ENCODE data around the gene CHTF8. TPM values are rescaled to one million over a fixed set of nuclear protein-coding genes. Genes with fewer than 3 reads are reported as not detected.
"Not testable (repeated sequence)": the region's sequence is repeated elsewhere in the genome, so short reads cannot be mapped to it uniquely, and the experiment has no call there.

CHTF8 gene
- total and polyA plus RNA-seq, 10 of the 15 experiments (the other 5 are each of a cell fraction or from before 2014, with no cell fraction given): 18.5 to 159 (median 102) TPM

- H3K27me3 ChIP-seq (replicated peaks in 1 of 2; ENCODE audit: control insufficient read depth in 2 of 2, insufficient read depth in 2 of 2, low read length in 1 of 2); H3K27ac ChIP-seq (ENCODE audit: control insufficient read depth, insufficient read depth); H2AFZ ChIP-seq (ENCODE audit: control insufficient read depth, low read depth, low read length); FAIRE-seq; H3K4me2 ChIP-seq (ENCODE audit: control insufficient read depth, insufficient read depth); BruUV-seq (replicated peaks); H3K9me3 ChIP-seq (replicated peaks; ENCODE audit: control insufficient read depth, insufficient read depth, low read length); H4K20me1 ChIP-seq (ENCODE audit: control insufficient read depth, insufficient read depth); H3K4me3 ChIP-seq; DNase-seq (ENCODE audit: low read depth, low spot score); ATAC-seq; H3K9ac ChIP-seq (ENCODE audit: control insufficient read depth, insufficient read depth, low read length); H3K4me1 ChIP-seq (ENCODE audit: control insufficient read depth, insufficient read depth, low read length): not testable (repeated sequence)
- ChIA-PET POLR2A (interaction anchor here (0.6 to 1.8 kb wide), 2 partner anchors 8 to 160 kb away, joined by 4 to 6 read pairs; no protein-coding TSS in a partner anchor), SMC1A (ENCODE audit: uncharacterized antibody, unreplicated experiment) (interaction anchor here (0.7 to 4.7 kb wide), 9 partner anchors 8 to 282 kb away, joined by 3 to 27 read pairs (median 9); partner anchors contain the start of genes CHTF8, TANGO6 and UTP4), RAD21 (ENCODE audit: unreplicated experiment) (interaction anchor here (0.6 to 3.7 kb wide), 7 partner anchors 9 to 597 kb away, joined by 3 to 26 read pairs (median 4); no protein-coding TSS in a partner anchor), CTCF (interaction anchor here (0.7 to 5.3 kb wide), 15 partner anchors 8 to 596 kb away, joined by 3 to 55 read pairs (median 7); no protein-coding TSS in a partner anchor)
- intact Hi-C loops (cut with micrococcal nuclease; ENCODE audit: unreplicated experiment) (loop anchor here (1.0 to 5.0 kb wide), 5 partner anchors 130 to 596 kb away; no protein-coding TSS in a partner anchor), in situ Hi-C loops (cut with MboI) (loop anchor here (5.0 kb wide), 4 partner anchors 223 to 603 kb away; partner anchors contain the start of gene TANGO6)
- 96% methylated on average over 14 of the region's 14 CpGs for WGBS (ENCODE audit: insufficient coverage, insufficient replicate concordance, low lambda C conversion rate, missing lambda C conversion rate)
- H3K79me2 ChIP-seq (ENCODE audit: control insufficient read depth, insufficient read depth, low read length): peaks cover 22% of the 10 kb centered on the region
- H3K36me3 ChIP-seq (ENCODE audit: control insufficient read depth in 2 of 2, insufficient read depth in 2 of 2, low read length in 1 of 2): peaks cover 8 to 11% of the 10 kb centered on the region in 2 experiments; a peak in 3 of 4 replicates
These were observed 7.4 kb downstream of the CHTF8 start for GRCh38 chr16:69124961-69125360.

- H3K27ac ChIP-seq (ENCODE audit: control insufficient read depth, insufficient read depth); H4K20me1 ChIP-seq (ENCODE audit: control insufficient read depth, insufficient read depth); FAIRE-seq; H3K4me2 ChIP-seq (ENCODE audit: control insufficient read depth, insufficient read depth); H2AFZ ChIP-seq (ENCODE audit: control insufficient read depth, low read depth, low read length); H3K27me3 ChIP-seq (replicated peaks in 1 of 2; ENCODE audit: control insufficient read depth in 2 of 2, insufficient read depth in 2 of 2, low read length in 1 of 2); H3K9ac ChIP-seq (ENCODE audit: control insufficient read depth, insufficient read depth, low read length); H3K9me3 ChIP-seq (replicated peaks; ENCODE audit: control insufficient read depth, insufficient read depth, low read length); H3K4me1 ChIP-seq (ENCODE audit: control insufficient read depth, insufficient read depth, low read length); BruUV-seq (replicated peaks); H3K4me3 ChIP-seq; ATAC-seq; DNase-seq (ENCODE audit: low read depth, low spot score): not testable (repeated sequence)
- SMC1A ChIA-PET (ENCODE audit: uncharacterized antibody, unreplicated experiment): interaction anchor here (0.6 to 4.7 kb wide), 15 partner anchors 8 to 595 kb away, joined by 3 to 27 read pairs (median 4); partner anchors contain the start of genes CHTF8, TANGO6 and UTP4
- in situ Hi-C loops (cut with MboI) (loop anchor here (5.0 kb wide), 4 partner anchors 222 to 602 kb away; partner anchors contain the start of gene TANGO6), intact Hi-C loops (cut with micrococcal nuclease; ENCODE audit: unreplicated experiment) (loop anchor here (1.0 to 5.0 kb wide), 5 partner anchors 130 to 596 kb away; no protein-coding TSS in a partner anchor)
- Histone ChIP-seq H3K79me2 (ENCODE audit: control insufficient read depth, insufficient read depth, low read length) (peaks cover 16% of the 10 kb centered on the region), H3K36me3 (ENCODE audit: control insufficient read depth in 2 of 2, insufficient read depth in 2 of 2, low read length in 1 of 2) (peaks cover 11 to 12% of the 10 kb centered on the region in 2 experiments; a peak in 3 of 4 replicates)
- CTCF ChIA-PET: interaction anchor here (0.6 to 5.3 kb wide), 30 partner anchors 9 to 1892 kb away, joined by 3 to 55 read pairs (median 4); partner anchors contain the start of genes CHTF8 and UTP4
- POLR2A ChIA-PET: interaction anchor here (0.5 to 1.8 kb wide), 3 partner anchors 9 to 365 kb away, joined by 3 to 6 read pairs (median 4); no protein-coding TSS in a partner anchor
- 93% methylated on average over 8 of the region's 8 CpGs for WGBS (ENCODE audit: insufficient coverage, insufficient replicate concordance, low lambda C conversion rate, missing lambda C conversion rate)
- RAD21 ChIA-PET (ENCODE audit: unreplicated experiment): interaction anchor here (0.6 to 3.7 kb wide), 12 partner anchors 9 to 1402 kb away, joined by 3 to 26 read pairs (median 4); no protein-coding TSS in a partner anchor
These were observed 8.0 kb downstream of the CHTF8 start for GRCh38 chr16:69124406-69124805.

All from GM12878 (cell line).